Activated CD4-positive, alpha-beta T cell treated with anti-CD3 and anti-CD28 coated beads, Interleukin-2, amount 50 U/mL, for 48 hours (primary cell): Measurements from ENCODE around the gene ORC3.
A peak's percentile ranks its signal among the peaks of the same experiment; 100 is the strongest.

ENCODE experiments used
- DNase-seq, 2 experiments: peaks; one replicate each; pipeline ENCODE4 v3.0.0-alpha.2; 2020

The ORC3 gene

GRCh38 chr6:87589693-87590416 lies at the start of gene ORC3, which contains the start of gene RARS2:
Gene ORC3 (plus strand): TSS chr6:87590135. CDS start chr6:87590169, 34 bp downstream.
Gene RARS2 (minus strand): TSS chr6:87589987. CDS start chr6:87589957, 30 bp downstream.
- DNase-seq = peak; percentile 96 to 97

- no peak for DNase-seq
Measured at GRCh38 chr6:87540539-87540938, 49.4 kb upstream of the ORC3 start.

- DNase-seq = no peak
Measured at GRCh38 chr6:87541041-87541440, 48.9 kb upstream of the ORC3 start.

DNA sequence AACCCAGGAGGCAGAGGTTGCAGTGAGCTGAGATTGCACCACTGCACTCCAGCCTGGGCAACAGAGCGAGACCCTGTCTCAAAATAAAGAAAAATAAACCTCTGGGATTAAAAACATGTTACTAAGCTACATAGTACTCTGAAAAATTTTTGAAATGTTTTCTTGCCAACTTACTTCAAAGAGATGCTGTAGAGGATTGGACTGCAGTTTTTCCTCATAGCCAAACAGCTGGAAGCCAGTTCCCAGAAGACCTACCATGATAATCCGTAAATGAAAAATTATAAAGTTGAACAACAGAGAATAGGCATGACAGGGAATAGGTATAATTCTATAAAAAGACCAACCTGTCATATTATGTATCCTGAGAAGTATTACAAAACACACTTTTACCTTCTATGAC lies 48.2 kb upstream of the ORC3 start:
- DNase-seq = no peak

DNA sequence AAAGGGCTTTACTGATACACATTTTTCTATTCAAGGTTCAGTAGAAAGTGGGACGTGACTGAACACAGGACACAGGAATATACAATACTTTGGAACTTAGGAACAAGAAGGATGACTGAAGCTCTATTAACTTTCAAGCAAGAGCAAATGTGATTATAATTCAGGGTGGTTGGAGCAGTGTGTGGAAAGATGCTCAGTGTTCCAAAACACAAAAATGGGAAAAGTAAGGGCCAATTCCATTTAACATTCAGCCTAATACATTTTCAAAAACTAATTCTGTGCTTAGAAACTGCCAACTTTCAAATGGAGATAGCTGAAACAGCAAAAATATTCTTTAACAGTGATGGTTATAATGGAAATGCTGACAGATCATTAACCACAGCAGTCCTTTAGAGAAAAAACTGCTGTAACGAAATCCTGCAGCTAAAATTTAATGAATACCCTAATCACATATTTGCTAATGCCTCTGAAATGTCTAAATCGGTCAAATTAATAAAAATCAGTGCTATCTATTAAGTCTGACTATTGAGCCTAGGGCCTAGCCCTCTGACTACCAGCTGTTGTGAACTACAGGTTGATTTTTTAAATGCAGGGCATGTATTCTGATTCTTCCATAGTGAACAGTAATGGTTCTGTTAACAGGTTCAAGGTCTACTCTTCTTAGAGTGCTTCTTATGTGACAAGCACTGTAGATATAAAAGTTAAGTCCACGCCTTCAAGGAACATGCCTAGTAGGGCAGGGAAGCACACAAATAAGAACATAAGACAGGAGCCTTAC lies 46.0 kb upstream of the ORC3 start:
- no peak for DNase-seq

GRCh38 chr6:87544474-87544735 lies 45.5 kb upstream of the ORC3 start:
- no peak for DNase-seq

GRCh38 chr6:87551799-87552198 lies 38.1 kb upstream of the ORC3 start:
- DNase-seq = no peak

- no peak for DNase-seq
Measured at GRCh38 chr6:87553159-87553765, 36.7 kb upstream of the ORC3 start.

GRCh38 chr6:87555506-87555905 lies 34.4 kb upstream of the ORC3 start:
- DNase-seq = no peak

DNA sequence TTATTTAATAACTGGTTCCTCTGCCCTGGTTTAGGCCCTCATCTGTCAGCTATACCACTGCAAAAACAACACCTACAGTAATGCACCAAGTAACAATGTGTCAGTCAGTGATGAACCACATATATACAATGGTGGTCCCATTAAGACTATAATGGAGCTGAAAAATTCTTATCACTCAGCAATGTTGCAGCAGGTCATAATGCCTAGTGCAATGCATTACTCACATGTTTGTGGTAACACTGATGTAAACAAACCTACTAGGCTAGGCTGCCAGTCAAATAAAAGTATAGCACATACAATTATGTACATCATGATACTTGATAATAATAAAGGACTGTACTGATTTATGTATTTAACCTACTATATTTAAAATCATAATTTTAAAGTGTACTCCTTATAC lies 31.5 kb upstream of the ORC3 start:
- DNase-seq = no peak

- DNase-seq = no peak
Measured at GRCh38 chr6:87561017-87561416, 28.9 kb upstream of the ORC3 start.

- DNase-seq = no peak
Measured at GRCh38 chr6:87572021-87572420, 17.9 kb upstream of the ORC3 start.

GRCh38 chr6:87572883-87573282 lies 17.1 kb upstream of the ORC3 start:
- no peak for DNase-seq

- DNase-seq = no peak
Measured at GRCh38 chr6:87573307-87574024, 16.5 kb upstream of the ORC3 start.

- DNase-seq = no peak
Measured at GRCh38 chr6:87574237-87574804, 15.6 kb upstream of the ORC3 start.

- no peak for DNase-seq
Measured at GRCh38 chr6:87575423-87575822, 14.5 kb upstream of the ORC3 start.

DNA sequence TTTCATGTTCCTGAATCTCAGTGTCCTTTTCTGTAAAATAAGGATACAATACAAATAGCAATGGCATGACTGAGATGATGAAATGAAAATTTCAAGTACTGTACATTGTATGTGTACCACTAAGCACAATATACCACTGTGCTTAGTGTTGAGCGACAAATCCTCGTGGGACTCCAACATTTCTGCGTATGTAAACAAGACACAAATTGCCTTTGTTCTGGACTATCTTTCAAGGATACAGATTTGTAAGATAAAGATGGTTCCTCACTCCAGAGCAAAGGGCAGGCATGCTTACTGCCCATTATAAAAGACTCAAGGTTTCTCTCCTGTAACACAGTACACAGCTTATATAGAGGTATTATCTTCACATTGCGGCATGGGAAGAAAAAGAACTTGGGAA lies 6.1 kb upstream of the ORC3 start:
- DNase-seq = no peak

DNA sequence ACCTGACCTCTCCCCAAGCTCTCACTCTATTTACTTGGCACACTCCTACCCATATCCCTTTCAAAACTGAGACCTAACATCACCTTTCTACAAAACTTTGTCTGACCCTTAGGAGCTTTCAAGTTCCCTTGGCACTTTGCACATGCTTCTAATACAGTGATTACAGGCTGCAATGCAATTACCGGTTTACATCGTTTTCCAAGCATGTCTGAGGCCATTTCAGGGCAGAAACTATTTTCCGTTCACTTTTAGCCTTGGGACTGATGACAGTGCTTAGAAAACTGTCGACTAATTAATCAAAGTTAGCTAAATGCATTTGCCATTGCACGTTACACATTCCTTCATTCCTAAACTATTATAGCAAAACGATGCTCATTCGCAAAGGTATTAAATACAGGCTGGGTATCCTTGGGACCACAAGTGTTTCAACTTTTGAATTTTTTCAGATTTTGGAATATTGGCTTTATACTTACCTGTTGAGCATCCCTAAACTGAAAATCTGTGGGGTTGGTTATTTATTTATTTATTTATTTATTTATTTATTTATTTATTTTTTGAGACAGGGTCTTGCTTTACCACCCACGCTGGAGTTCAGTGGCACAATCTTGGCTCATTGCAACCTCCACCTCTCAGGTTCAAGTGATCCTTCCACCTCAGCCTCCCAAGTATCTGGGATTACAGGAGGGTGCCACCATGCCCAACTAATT lies 3.4 kb upstream of the ORC3 start:
- DNase-seq = no peak

- no peak for DNase-seq
Measured at GRCh38 chr6:87588756-87589407, 1.1 kb upstream of the ORC3 start.

DNA sequence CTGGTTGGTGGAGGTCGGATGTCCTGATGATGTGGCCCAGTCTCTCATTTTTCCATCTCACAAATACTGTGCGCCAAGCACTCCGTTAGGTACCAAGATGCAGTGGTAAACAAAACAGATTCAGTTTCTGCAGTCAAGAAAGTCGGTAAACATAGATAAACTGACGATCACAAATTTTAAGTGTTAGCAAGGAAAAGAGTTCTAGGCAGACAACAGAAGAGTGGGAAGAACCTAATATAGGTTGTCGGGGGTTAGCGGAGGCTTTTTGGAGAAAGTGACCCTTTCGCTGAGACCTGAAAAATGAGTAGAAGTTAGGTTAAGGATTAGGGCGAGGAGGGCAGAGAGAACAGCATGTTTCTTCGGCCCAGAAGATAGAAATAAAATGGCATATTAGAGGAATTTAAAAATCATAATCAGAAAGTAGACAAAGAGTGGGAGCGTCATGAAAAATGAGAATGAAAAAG lies 514 bp downstream of the ORC3 start:
- DNase-seq = no peak

DNA sequence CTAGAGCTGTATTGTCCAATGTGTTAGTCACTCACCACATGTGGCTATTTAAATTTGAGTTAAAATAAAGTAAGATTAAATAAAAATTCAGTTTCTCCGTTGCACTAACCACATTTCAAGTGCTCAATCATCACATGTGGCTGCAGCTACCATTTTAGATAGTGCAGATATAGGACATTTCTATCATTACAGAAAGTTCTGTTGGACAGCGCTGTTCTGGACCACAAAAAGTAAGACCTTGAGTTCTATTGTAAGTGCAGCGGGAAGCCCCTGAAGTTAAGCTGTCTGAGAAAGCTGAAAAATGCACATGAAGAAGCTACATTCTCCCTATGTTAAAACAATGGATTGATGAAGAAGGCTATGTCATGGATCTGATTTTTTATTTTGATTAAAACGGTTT lies 1.1 kb downstream of the ORC3 start:
- DNase-seq = no peak

DNA sequence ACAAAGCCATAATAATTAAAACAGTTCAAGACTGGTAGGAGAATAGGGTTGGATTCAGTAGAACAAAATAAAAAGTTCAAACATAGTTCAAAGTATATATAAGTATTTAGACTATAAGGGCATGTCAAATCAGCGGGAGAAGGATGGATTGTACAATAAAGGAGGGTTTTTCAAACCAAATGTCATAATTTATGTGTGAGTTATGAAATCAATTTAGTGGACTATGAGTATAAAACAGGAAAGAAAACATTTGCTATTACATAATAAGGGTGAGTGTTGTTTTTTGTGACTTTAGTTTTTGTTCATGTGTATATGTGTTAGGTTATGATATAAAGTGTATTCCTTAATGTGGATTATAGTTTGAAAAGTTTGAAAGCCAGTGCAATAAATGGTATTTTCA lies 10.6 kb downstream of the ORC3 start:
- DNase-seq = no peak
